ENCODE data around the gene BRICD5. TPM values are rescaled to one million over a fixed set of nuclear protein-coding genes. Genes with fewer than 3 reads are reported as not detected.

BRICD5 gene
- total and polyA plus RNA-seq, 9 donors = 3.9 to 11.0 (median 6.6) TPM

GRCh38 chr16:2199621-2200139, 11.0 kb downstream of the BRICD5 start:
- Histone ChIP-seq H3K9me3 (replicated peaks; ENCODE audit: control insufficient read depth, low read depth, low read length) (no peaks in the 10 kb centered on the region), H3K27ac (ENCODE audit: low read length) (no peak overlapping the region), H3K4me3 (ENCODE audit: low read length) (no peak overlapping the region), H3K27me3 (ENCODE audit: control insufficient read depth, insufficient read depth, low read length) (peaks cover 39% of the 10 kb centered on the region), H3K36me3 (ENCODE audit: control insufficient read depth, insufficient read depth, low read length) (no peaks in the 10 kb centered on the region), H3K4me1 (ENCODE audit: control insufficient read depth, insufficient read depth, low read length) (peaks cover 16% of the 10 kb centered on the region)
- no peak for DNase-seq
- WGBS (ENCODE audit: insufficient coverage) = 41% methylated on average over 11 of the region's 14 CpGs

DNA sequence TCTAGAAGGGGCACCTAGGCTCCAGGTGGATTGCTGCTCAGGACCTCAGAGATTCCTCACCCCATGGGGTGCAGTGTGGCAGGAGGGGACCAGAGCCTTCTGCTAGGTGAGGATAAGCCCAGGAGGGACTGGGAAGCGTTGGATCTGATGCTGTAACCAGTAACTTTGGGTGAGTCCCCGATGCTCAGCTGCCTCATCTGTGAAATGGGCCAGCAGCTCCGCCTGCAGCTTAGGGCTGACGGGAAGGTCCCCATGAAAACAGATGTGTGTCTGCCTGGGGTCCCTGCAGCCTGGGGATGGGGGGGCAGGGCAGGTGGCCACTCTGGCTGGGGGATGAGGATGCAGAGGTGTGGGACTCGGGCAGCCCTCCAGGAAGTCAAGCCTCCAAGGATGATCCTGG, 11.6 kb downstream of the BRICD5 start:
- H3K27ac ChIP-seq (ENCODE audit: low read length) = no peak overlapping the region
- no peak overlapping the region for H3K4me3 ChIP-seq (ENCODE audit: low read length)
- peaks cover 45% of the 10 kb centered on the region for H3K27me3 ChIP-seq (ENCODE audit: control insufficient read depth, insufficient read depth, low read length)
- no peak for DNase-seq
- H3K36me3 ChIP-seq (ENCODE audit: control insufficient read depth, insufficient read depth, low read length) = no peaks in the 10 kb centered on the region
- peaks cover 18% of the 10 kb centered on the region for H3K4me1 ChIP-seq (ENCODE audit: control insufficient read depth, insufficient read depth, low read length)
- H3K9me3 ChIP-seq (replicated peaks; ENCODE audit: control insufficient read depth, low read depth, low read length) = no peaks in the 10 kb centered on the region
- WGBS (ENCODE audit: insufficient coverage) = 44% methylated on average over 5 of the region's 5 CpGs

DNA sequence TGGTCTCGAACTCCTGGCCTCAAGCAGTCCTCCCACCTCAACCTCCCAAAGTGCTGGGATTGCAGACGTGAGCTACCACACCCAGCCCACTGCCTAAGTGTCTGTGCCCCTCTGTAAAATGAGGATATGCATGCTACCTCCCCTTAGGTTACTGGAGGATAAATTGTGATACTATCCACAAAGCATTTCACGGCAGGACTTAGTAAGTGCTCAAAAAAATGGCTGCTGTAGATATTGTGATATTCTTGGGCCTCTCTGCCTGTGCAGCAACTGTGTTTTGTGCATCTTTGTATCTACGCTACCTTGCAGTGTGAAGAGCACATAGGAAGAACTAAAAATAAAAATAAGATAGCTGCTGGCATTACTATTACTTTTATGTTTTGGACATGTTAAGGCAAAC, 12.4 kb downstream of the BRICD5 start:
- no peak for DNase-seq
- Histone ChIP-seq H3K4me3 (ENCODE audit: low read length) (no peak overlapping the region), H3K9me3 (replicated peaks; ENCODE audit: control insufficient read depth, low read depth, low read length) (no peaks in the 10 kb centered on the region), H3K27ac (ENCODE audit: low read length) (no peak overlapping the region), H3K36me3 (ENCODE audit: control insufficient read depth, insufficient read depth, low read length) (no peaks in the 10 kb centered on the region), H3K27me3 (ENCODE audit: control insufficient read depth, insufficient read depth, low read length) (peaks cover 52% of the 10 kb centered on the region), H3K4me1 (ENCODE audit: control insufficient read depth, insufficient read depth, low read length) (peaks cover 18% of the 10 kb centered on the region)
- no CpG with 5 or more reads among the region's 4 CpGs for WGBS (ENCODE audit: insufficient coverage)

DNA sequence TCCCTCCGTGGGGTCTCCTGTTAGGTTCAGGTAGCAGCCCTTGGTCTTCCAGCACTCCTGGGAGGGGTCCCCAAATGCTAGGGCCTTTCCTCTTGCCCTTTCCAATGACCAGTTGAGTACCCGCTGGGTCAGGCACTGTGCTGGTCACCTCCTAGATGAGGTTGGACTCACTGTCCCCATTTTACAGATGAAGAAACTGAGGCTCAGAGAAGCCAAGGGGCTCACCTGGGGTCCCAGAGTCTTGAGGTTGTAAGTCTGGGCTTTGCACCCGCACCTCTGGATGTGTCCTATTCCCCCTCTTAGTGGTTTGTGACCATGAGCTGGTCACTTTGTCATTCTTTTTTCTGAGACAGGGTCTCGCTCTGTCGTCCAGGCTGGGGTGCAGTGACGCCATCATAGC, 12.9 kb downstream of the BRICD5 start:
- peaks cover 52% of the 10 kb centered on the region for H3K27me3 ChIP-seq (ENCODE audit: control insufficient read depth, insufficient read depth, low read length)

DNA sequence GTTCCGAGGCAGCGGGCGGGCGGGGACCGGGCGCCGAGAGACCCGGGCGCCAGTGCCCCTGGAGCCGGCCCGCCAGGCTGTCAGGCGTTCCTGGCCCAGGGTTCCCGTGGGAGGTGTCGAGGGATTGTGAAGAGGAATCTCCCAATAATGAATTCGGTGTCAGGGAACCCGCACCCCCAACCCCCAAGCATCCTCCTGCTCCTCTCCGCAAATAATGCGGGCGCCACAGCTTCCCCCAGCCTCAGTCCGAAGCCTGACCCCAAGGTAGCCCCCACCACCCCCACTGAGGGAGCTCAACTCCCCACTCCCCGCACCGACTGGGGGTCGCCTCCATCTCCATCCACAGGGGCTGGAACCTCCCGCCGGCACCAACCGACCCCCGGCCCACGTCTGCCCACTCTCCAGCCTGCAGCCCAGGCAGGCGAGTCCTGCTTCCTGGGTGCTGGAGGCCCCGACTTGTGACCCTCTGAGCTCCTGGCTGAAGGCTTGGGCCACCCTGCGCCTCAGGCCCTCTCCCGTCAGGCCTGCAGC, 13.6 kb downstream of the BRICD5 start:
- DNase-seq = no peak
- Histone ChIP-seq H3K27ac (ENCODE audit: low read length) (no peak overlapping the region), H3K4me3 (ENCODE audit: low read length) (no peak overlapping the region), H3K9me3 (replicated peaks; ENCODE audit: control insufficient read depth, low read depth, low read length) (no peaks in the 10 kb centered on the region), H3K4me1 (ENCODE audit: control insufficient read depth, insufficient read depth, low read length) (peaks cover 18% of the 10 kb centered on the region), H3K27me3 (ENCODE audit: control insufficient read depth, insufficient read depth, low read length) (peaks cover 52% of the 10 kb centered on the region), H3K36me3 (ENCODE audit: control insufficient read depth, insufficient read depth, low read length) (no peaks in the 10 kb centered on the region)
- WGBS (ENCODE audit: insufficient coverage) = 22% methylated on average over 23 of the region's 32 CpGs

More for the DNA sequence above, 12.9 kb downstream of the BRICD5 start:
- H3K4me1 ChIP-seq (ENCODE audit: control insufficient read depth, insufficient read depth, low read length) = peaks cover 18% of the 10 kb centered on the region
- H3K4me3 ChIP-seq (ENCODE audit: low read length) = no peak overlapping the region
- H3K9me3 ChIP-seq (replicated peaks; ENCODE audit: control insufficient read depth, low read depth, low read length) = no peaks in the 10 kb centered on the region
- H3K36me3 ChIP-seq (ENCODE audit: control insufficient read depth, insufficient read depth, low read length) = no peaks in the 10 kb centered on the region
- WGBS (ENCODE audit: insufficient coverage) = 82% methylated on average over 3 of the region's 6 CpGs
- H3K27ac ChIP-seq (ENCODE audit: low read length) = no peak overlapping the region
- no peak for DNase-seq

- H3K27me3 ChIP-seq (ENCODE audit: control insufficient read depth, insufficient read depth, low read length) = peaks cover 50% of the 10 kb centered on the region
- DNase-seq = no peak
Measured at GRCh38 chr16:2196162-2196980, 14.3 kb downstream of the BRICD5 start, which contains the start of gene CASKIN1. Gene CASKIN1 (minus strand): TSS chr16:2196605. CDS start chr16:2196432, 173 bp downstream.

GRCh38 chr16:2195322-2196161, 15.1 kb downstream of the BRICD5 start:
- peaks cover 18% of the 10 kb centered on the region for H3K4me1 ChIP-seq (ENCODE audit: control insufficient read depth, insufficient read depth, low read length)
- no peaks in the 10 kb centered on the region for H3K9me3 ChIP-seq (replicated peaks; ENCODE audit: control insufficient read depth, low read depth, low read length)
- DNase-seq = no peak
- H3K4me3 ChIP-seq (ENCODE audit: low read length) = peak overlapping the region; percentile 24
- 0% methylated on average over 34 of the region's 49 CpGs for WGBS (ENCODE audit: insufficient coverage)
- peaks cover 50% of the 10 kb centered on the region for H3K27me3 ChIP-seq (ENCODE audit: control insufficient read depth, insufficient read depth, low read length)
- no peaks in the 10 kb centered on the region for H3K36me3 ChIP-seq (ENCODE audit: control insufficient read depth, insufficient read depth, low read length)
- H3K27ac ChIP-seq (ENCODE audit: low read length) = no peak overlapping the region

More at GRCh38 chr16:2196162-2196980, 14.3 kb downstream of the BRICD5 start, which contains the start of gene CASKIN1:
- Histone ChIP-seq H3K4me3 (ENCODE audit: low read length) (peak within 1 kb of the TSS; percentile 24), H3K36me3 (ENCODE audit: control insufficient read depth, insufficient read depth, low read length) (no peaks in the 10 kb centered on the region), H3K9me3 (replicated peaks; ENCODE audit: control insufficient read depth, low read depth, low read length) (no peaks in the 10 kb centered on the region), H3K27ac (ENCODE audit: low read length) (no peak within 1 kb of the TSS), H3K4me1 (ENCODE audit: control insufficient read depth, insufficient read depth, low read length) (peaks cover 18% of the 10 kb centered on the region)
- under 1% methylated on average over 98 of the region's 129 CpGs for WGBS (ENCODE audit: insufficient coverage)

DNA sequence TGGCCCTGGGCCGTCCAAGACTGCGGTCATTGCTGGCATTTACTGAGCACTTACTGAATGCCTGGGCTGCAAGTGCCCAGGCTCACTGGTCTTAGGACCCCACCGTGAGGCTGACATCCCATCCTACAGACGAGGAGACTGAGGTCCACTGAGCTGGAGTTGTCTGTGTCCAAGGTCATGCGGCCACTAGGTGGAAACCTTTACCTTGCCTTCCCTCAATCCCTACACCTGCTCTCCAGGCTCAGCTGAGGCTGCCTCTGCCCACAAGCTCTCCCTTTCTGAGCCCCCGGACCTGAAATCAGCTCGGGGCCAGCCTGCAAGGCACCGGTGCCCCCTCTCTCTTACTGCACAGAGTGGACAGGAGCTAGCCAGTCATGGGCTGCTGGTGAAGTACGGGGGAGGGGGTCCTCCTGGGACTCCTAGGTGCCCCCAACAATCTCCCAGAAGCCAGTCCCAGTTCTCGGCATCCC, 15.8 kb downstream of the BRICD5 start:
- H3K36me3 ChIP-seq (ENCODE audit: control insufficient read depth, insufficient read depth, low read length) = no peaks in the 10 kb centered on the region
- WGBS (ENCODE audit: insufficient coverage) = 26% methylated on average over 5 of the region's 10 CpGs
- peaks cover 18% of the 10 kb centered on the region for H3K4me1 ChIP-seq (ENCODE audit: control insufficient read depth, insufficient read depth, low read length)
- peak; percentile 57 for DNase-seq
- peaks cover 50% of the 10 kb centered on the region for H3K27me3 ChIP-seq (ENCODE audit: control insufficient read depth, insufficient read depth, low read length)
- H3K4me3 ChIP-seq (ENCODE audit: low read length) = no peak overlapping the region
- H3K27ac ChIP-seq (ENCODE audit: low read length) = no peak overlapping the region
- no peaks in the 10 kb centered on the region for H3K9me3 ChIP-seq (replicated peaks; ENCODE audit: control insufficient read depth, low read depth, low read length)

DNA sequence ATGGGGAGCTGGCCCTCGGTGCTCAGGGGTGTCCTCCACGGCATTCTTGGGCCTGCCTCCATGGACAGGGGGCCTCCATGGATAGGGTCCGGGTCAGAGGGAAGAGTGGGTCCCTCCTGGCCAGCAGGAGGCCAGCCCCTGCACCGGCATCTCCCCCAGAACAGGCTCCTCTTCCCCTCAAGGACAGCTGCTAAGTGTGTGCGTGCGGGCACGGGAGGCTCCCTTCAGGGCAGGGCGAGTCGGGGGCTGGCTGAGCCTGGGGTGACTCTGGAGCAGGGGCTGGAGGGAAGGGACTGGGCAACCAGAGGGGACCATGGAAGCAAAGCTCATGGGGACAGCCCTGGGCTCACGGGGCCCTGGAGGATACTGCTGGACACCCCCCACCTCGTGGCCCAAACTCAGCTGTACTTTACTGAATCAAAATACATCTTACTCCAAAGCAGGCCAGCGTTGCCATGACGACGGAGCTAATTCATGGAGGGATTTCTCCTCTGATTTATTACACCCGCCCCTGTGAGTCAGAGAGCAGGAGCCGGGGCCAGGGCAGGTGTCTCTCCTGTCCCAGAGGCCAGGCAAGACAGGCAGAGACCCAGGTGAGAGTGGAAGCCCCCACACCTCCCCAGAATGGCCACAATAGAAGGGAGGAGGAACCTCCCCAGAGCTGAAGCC, 16.4 kb downstream of the BRICD5 start:
- Histone ChIP-seq H3K9me3 (replicated peaks; ENCODE audit: control insufficient read depth, low read depth, low read length) (no peaks in the 10 kb centered on the region), H3K27me3 (ENCODE audit: control insufficient read depth, insufficient read depth, low read length) (peaks cover 45% of the 10 kb centered on the region), H3K4me1 (ENCODE audit: control insufficient read depth, insufficient read depth, low read length) (peaks cover 18% of the 10 kb centered on the region), H3K27ac (ENCODE audit: low read length) (no peak overlapping the region), H3K36me3 (ENCODE audit: control insufficient read depth, insufficient read depth, low read length) (no peaks in the 10 kb centered on the region), H3K4me3 (ENCODE audit: low read length) (no peak overlapping the region)
- 30% methylated on average over 6 of the region's 16 CpGs for WGBS (ENCODE audit: insufficient coverage)
- peak; percentile 65 for DNase-seq

Measured in muscle of leg (tissue), 11 donors.